Measurements from ENCODE around the gene YY1. TPM values are rescaled to one million over a fixed set of nuclear protein-coding genes. Genes with fewer than 3 reads are reported as not detected.
"Not testable (repeated sequence)": the region's sequence is repeated elsewhere in the genome, so short reads cannot be mapped to it uniquely, and the experiment has no call there.

The YY1 gene
- total RNA-seq, 1 donor from 2014 or later = 41.9 TPM

GRCh38 chr14:100281286-100282082 lies 42.5 kb downstream of the YY1 start:
- DNase-seq (ENCODE audit: low read depth) = no peak
- H3K4me3 ChIP-seq (ENCODE audit: low read depth, low read length) = no peak overlapping the region
- no peak for TF ChIP-seq CTCF (conservative IDR thresholded peaks at IDR 0.05; ENCODE audit: low read depth, low read length)

GRCh38 chr14:100282083-100282350 lies 43.1 kb downstream of the YY1 start:
- no peak overlapping the region for H3K4me3 ChIP-seq (ENCODE audit: low read depth, low read length)
- DNase-seq (ENCODE audit: low read depth) = no peak
- TF ChIP-seq CTCF (conservative IDR thresholded peaks at IDR 0.05; ENCODE audit: low read depth, low read length) = no peak

GRCh38 chr14:100282766-100283419 lies 43.9 kb downstream of the YY1 start:
- no peak for DNase-seq (ENCODE audit: low read depth)
- TF ChIP-seq CTCF (conservative IDR thresholded peaks at IDR 0.05; ENCODE audit: low read depth, low read length) = no peak
- H3K4me3 ChIP-seq (ENCODE audit: low read depth, low read length) = no peak overlapping the region

- DNase-seq (ENCODE audit: low read depth); H3K4me3 ChIP-seq (ENCODE audit: low read depth, low read length): not testable (repeated sequence)
Observed at GRCh38 chr14:100283436-100283835, 44.5 kb downstream of the YY1 start.

GRCh38 chr14:100283984-100284881 lies 45.3 kb downstream of the YY1 start:
- TF ChIP-seq CTCF (conservative IDR thresholded peaks at IDR 0.05; ENCODE audit: low read depth, low read length) = no peak
- H3K4me3 ChIP-seq (ENCODE audit: low read depth, low read length) = peak overlapping the region; percentile 87
- DNase-seq (ENCODE audit: low read depth) = no peak

- TF ChIP-seq CTCF (conservative IDR thresholded peaks at IDR 0.05; ENCODE audit: low read depth, low read length) = peak; percentile 78
- no peak for DNase-seq (ENCODE audit: low read depth)
- peak overlapping the region; percentile 87 for H3K4me3 ChIP-seq (ENCODE audit: low read depth, low read length)
Observed at GRCh38 chr14:100285021-100285912, 46.3 kb downstream of the YY1 start.

All from epithelial cell of proximal tubule (primary cell).